NCI-H187 (cell line): ENCODE results near the gene C5AR1.
"Not testable (repeated sequence)": the region's sequence is repeated elsewhere in the genome, so short reads cannot be mapped to it uniquely, and the experiment has no call there.

Experiments used
- DNase-seq, 2 experiments: peaks; one replicate each; lab custom pipeline; 2025; lab: John Stamatoyannopoulos, UW

The C5AR1 gene

GRCh38 chr19:47309608-47310007 lies at the start of gene C5AR1:
Gene C5AR1, plus strand, starts transcription at chr19:47309861. Its CDS starts 35 bp downstream, at chr19:47309896.
- DNase-seq = no peak

GRCh38 chr19:47260476-47260875 lies 49.2 kb upstream of the C5AR1 start:
- no peak for DNase-seq

- not testable (repeated sequence) for DNase-seq
These were observed 47.5 kb upstream of the C5AR1 start for GRCh38 chr19:47261946-47262793.

- no peak for DNase-seq
These were observed 45.0 kb upstream of the C5AR1 start for GRCh38 chr19:47264629-47265028.

GRCh38 chr19:47266401-47266941 lies 43.2 kb upstream of the C5AR1 start:
- no peak for DNase-seq

- DNase-seq = no peak
These were observed 42.3 kb upstream of the C5AR1 start for GRCh38 chr19:47267350-47267759.

DNA sequence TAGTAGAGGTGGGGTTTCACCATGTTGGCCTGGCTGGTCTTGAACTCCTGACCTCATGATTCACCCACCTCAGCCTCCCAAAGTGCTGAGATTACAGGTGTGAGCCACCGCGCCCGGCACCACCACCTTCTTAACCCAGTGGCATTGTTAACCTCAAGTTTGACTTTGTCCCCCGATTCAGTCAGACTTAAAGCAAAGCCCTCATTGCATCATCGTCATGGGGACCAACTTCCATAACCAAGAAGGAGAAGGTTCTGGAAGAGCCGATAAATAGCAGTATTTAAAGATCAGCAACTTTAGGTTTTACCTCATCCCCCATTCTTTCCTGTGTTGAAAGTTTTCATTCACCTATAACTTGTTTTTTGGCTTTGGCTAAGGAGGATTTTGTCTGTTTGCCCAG lies 41.6 kb upstream of the C5AR1 start:
- no peak for DNase-seq

GRCh38 chr19:47269596-47269995 lies 40.1 kb upstream of the C5AR1 start:
- DNase-seq = no peak

- DNase-seq = no peak
These were observed 39.3 kb upstream of the C5AR1 start for GRCh38 chr19:47270408-47270807.

DNA sequence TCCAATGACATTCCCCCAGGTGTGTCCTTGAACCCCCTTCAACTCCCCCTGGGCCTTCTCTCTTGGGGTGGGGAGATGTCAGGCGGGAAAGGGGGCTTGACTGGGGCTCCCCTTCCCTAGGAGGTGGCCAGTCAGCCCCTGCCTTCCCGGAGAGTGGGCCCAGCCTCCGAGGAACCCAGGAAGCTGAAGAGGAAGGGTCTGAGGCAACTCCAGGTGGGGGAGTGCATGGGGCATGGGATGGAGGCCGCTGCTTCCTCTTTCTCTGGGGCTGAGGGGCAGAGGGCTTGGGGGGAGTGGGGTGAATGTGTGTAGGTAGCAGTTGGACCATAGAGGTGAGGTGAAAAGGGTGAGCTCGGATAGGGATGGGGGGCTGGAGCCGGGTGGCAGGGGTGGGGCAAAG lies 37.7 kb upstream of the C5AR1 start:
- DNase-seq = no peak

DNA sequence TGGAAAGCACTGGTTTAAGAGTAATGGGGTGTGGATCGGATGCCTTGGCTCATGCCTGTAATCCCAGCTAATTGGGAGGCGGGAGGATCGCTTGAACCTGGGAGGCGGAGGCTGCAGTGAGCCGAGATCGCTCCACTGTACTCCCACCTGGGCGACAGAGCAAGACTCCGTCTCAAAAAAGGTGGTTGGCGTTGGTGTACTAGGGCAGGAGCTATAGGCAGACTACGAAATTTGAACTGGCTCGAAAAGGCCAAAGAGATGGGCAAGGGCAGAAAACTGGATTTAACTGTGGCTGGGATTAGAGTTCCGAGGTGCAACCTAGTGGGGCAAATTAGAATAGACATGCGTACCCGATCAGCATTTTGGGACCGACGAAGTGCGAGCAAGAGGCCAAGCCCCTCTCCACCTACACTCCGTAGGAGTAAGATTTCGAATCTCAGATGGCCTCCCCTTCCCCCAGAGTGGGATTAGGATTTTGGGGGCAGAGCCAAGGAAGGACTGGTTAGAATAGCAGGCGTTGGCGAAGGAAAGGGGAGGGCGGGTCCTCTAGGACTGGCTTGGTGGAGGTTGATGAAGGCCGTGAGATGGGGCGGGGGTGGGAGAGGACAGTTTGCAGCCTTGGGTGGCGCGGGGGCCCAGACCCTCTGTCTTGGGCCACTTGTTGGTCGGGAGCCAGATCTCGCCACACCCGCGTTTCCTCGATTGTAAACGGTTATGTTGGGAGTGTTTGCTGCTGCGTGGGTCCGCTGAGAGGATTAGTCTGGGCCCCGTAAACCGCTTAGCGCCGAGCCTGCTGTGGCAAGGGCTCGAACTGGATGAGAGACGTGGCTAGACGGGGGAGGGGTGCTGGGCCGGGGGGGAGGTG lies 37.0 kb upstream of the C5AR1 start:
- no peak for DNase-seq

DNA sequence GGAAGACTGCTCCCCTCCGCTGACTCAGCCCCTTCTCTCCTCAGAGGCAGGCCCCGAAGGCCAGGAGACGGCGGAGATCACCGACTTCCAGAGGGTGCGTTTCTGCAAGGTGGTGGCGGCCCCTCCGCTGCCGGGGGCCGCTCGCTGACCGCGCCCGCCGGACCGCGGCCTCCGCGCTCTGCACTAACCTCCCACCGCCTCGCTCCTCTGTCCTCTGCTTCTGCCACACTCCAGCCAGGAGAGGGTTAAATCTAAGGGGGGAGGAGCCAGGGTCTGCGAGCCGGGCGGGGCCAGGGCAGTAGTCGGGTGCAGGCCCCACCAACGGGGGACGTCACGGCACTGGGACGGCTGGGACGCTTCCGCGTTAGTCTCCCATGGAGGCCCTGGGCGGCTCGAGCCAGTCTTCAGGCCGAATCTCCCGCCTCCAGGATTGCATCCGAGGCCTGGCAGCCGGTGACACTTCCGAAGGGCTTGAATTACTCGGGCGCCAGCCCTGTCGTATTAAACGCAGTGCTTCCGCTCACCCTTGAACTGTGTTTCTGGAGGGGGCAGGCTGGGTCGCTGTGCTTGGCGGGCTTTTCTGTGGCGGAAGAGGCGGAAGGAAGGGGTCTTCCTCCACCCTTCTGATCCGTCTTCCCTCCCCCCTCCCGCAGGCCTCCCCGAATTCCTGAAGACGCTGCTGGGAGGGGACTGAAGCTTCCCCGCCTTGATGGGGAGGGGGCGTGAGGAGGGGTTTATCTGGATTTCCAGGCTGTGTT lies 36.2 kb upstream of the C5AR1 start:
- peak; percentile 52 to 82 for DNase-seq

DNA sequence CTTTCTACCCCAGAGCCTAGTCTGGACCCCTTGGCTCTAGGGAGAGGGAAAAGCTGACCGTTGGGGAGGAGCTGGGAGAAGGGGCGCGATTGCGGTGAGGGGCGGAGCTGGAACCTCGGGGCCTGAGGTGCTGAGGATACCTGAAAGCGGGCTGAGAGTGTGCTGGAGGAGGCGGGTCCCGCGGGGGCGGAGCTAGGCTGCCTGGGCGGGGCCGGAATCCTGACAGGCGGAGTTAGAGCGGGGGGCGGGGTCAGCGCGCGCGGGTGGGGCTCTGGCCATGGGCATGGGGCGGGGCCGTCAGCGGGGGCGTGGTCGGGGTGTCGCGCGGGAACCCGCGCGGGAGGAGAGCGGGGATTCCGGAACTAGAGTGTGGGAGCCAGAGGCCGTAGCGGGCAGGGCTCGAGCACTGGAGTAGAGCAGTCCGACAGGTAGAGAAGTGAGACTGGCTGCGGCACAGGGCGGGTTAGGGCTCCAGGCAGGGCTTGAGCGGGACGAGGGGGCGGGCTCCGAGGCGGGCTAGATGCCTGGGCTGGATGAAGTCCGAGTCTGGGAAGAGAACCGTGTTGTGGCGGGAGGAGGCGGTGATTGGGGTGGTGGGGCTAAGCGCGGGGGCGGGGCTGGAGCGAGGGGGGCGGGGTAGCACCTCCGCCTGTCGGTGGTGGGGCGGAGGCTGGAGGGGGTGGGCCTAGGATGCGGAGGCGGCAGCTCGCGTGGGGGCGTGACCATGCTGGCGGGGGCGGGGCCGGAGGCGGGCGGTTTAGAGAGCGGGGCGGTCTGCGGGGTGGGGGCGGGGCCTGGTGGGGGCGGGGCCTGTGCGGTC lies 35.4 kb upstream of the C5AR1 start, which contains the start of gene INAFM1:
Gene INAFM1, plus strand, starts transcription at position 815 of the 820 bp plus-strand sequence. CDS start 35 bp downstream, outside the sequence.
- peak; percentile 95 to 96 for DNase-seq

DNA sequence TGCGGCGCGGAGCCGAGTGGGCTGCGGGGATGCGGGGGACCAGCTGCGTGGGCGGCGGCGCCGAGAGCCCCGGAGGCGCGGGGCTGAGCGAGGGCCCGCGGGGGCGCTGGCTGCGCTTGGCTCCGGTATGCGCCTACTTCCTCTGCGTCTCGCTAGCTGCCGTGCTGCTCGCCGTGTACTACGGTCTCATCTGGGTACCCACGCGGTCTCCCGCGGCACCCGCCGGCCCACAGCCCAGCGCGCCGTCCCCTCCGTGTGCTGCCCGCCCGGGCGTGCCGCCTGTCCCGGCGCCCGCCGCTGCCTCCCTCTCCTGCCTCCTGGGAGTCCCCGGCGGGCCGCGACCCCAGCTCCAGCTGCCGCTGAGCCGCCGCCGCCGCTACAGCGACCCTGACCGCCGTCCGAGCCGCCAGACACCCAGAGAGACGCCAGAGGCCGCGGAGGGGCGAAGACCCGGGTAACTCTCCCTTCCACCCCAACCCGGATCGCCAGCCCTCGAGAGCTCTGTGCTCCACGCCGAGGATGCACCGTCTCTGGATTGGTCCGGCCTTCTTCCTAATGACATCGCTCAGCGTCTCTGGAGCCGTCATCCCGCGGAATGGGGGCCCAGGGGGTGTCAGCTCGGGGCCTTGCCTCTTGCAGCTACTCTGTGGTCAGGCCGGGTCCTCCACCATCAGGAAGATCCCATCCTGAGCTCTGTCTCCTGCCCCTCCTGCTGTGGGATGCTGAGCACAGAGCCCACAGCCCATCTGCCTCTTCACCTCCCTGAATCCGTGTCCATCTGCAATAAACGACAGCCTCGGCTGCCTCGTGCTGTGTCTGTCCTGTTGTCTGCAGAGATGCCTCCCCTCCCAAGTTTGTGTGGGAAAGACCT lies 34.5 kb upstream of the C5AR1 start:
- no peak for DNase-seq

GRCh38 chr19:47275791-47276461 lies 33.7 kb upstream of the C5AR1 start:
- no peak for DNase-seq

DNA sequence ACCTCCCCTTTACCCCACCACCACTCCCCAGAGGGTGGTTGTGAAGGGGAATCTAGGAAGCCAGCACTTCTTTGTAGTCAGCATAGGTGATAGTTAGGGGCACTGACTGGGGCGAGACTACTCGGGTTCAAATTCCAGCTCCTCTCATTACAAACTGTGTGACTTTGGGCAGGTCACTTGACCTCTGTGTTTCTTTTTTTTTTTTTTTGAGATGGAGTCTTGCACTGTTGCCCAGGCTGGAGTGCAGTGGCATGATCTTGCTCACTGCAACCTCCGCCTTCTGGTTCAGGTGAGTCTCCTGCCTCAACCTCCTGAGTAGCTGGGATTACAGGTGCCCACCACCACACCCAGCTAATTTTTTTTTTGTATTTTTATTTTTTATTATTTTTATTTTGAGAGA lies 33.1 kb upstream of the C5AR1 start:
- not testable (repeated sequence) for DNase-seq

DNA sequence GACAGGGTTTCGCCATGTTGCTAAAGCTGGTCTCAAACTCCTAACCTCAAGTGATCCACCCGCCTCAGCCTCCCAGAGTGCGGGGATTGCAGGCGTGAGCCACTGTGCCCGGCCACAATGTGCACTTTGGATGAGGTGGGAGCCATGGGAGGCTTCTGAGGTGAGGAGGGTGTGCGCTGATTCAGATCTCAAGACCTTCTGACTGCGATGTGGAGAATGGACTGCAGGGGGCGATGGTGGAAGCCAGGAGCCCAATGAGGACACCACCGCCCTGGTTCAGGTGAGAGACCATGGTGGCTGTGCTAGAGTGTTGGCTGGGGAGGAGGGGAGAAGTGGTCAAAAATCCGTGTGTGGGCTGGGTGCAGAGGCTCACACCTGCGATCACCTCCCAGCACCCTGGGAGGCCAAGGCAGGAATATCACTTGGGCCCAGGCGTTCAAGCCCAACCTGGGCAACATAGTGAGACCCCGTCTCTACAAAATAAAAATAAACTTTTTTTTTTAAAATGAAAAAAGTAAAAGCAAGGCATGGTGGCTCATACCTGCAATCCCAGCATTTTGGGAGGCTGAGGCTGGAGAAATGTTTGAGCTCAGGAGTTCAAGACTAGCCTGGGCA lies 29.4 kb upstream of the C5AR1 start:
- no peak for DNase-seq

- no peak for DNase-seq
These were observed 26.1 kb upstream of the C5AR1 start for GRCh38 chr19:47283405-47284059.
